ENCODE results near the gene SERINC5. TPM values are rescaled to one million over a fixed set of nuclear protein-coding genes. Genes with fewer than 3 reads are reported as not detected.

Gene SERINC5
- total RNA-seq, 4 donors from 2014 or later = 22.6 to 26.9 (median 24.8) TPM

DNA sequence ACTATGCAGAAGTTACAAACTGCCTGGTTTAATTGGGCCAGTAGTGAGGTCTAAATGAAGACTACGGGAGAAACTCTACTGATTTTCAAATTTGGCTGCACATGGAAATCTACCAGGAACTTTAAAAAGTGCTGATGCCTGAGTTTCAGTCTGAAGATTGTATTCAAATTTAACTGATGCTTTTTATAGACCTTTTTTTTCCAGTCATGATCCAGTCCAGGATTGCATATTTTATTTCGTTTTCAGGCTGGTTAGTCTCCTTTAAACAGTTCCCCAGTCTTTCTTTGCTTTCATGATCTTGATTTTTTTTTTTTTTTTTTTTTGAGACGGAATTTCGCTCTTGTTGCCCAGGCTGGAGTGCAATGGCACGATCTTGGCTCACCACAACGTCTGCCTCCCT lies 40.3 kb upstream of the SERINC5 start:
- no peaks in the 10 kb centered on the region for H3K4me1 ChIP-seq
- 75 to 77% methylated on average over 6 of the region's 6 CpGs for WGBS, 2 donors
- no peaks in the 10 kb centered on the region for H3K27me3 ChIP-seq
- H3K27ac ChIP-seq = no peak overlapping the region
- H3K4me3 ChIP-seq (replicated peaks in 1 of 3) = no peak overlapping the region
- no peak for DNase-seq
- intact Hi-C loops (cut with DNase I) = no loop called here
- no peaks in the 10 kb centered on the region for H3K9me3 ChIP-seq
- no peak for TF ChIP-seq POLR2A (IDR thresholded peaks at IDR 0.05)
- TF ChIP-seq, protein P1, sequence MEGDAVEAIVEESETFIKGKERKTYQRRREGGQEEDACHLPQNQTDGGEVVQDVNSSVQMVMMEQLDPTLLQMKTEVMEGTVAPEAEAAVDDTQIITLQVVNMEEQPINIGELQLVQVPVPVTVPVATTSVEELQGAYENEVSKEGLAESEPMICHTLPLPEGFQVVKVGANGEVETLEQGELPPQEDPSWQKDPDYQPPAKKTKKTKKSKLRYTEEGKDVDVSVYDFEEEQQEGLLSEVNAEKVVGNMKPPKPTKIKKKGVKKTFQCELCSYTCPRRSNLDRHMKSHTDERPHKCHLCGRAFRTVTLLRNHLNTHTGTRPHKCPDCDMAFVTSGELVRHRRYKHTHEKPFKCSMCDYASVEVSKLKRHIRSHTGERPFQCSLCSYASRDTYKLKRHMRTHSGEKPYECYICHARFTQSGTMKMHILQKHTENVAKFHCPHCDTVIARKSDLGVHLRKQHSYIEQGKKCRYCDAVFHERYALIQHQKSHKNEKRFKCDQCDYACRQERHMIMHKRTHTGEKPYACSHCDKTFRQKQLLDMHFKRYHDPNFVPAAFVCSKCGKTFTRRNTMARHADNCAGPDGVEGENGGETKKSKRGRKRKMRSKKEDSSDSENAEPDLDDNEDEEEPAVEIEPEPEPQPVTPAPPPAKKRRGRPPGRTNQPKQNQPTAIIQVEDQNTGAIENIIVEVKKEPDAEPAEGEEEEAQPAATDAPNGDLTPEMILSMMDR (IDR thresholded peaks at IDR 0.05) = no peak
- H3K36me3 ChIP-seq = no peaks in the 10 kb centered on the region

DNA sequence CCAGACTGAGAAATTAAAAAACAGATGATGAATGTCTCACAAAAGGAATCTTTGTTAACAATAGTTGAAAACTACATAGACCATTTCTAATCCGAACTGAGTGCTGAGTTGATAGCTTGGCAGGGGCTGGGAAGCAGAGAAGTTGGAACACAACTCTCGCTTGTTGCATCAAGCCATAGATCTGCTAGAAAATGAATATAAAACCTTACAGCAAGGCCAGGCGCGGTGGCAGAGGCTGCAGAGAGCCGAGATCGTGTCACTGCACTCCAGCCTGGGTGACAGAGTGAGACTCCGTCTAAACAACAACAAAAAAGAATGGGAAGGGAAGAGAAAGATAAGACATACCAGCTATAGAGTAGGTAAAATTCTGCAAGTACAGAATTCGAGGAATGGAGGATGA lies 35.9 kb upstream of the SERINC5 start:
- H3K36me3 ChIP-seq = no peaks in the 10 kb centered on the region
- intact Hi-C loops (cut with DNase I) = no loop called here
- no peaks in the 10 kb centered on the region for H3K27me3 ChIP-seq
- no peaks in the 10 kb centered on the region for H3K9me3 ChIP-seq
- H3K4me3 ChIP-seq (replicated peaks in 1 of 3) = no peak overlapping the region
- H3K4me1 ChIP-seq = no peaks in the 10 kb centered on the region
- H3K27ac ChIP-seq = no peak overlapping the region
- no peak for TF ChIP-seq POLR2A (IDR thresholded peaks at IDR 0.05)
- TF ChIP-seq, protein P1 (IDR thresholded peaks at IDR 0.05) = no peak
- DNase-seq = no peak
- WGBS, 2 donors = 85 to 86% methylated on average over 8 of the region's 8 CpGs

DNA sequence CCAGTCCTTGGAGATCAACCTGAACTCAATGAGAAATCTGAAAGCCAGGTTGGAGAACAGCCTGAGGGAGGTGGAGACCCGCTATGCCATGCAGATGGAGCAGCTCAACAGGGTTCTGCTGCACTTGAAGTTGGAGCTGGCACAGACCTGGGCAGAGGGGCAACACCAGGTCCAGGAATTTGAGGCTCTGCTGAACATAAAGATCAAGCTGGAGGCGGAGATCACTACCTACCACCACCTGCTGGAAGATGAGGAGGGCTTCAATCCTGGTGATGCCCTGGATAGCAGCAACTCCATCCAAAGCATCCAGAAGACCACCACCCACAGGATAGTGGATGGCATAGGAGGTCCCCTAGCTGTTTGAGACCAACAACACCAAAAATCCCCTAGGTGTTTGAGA lies 33.5 kb upstream of the SERINC5 start:
- no peaks in the 10 kb centered on the region for H3K4me1 ChIP-seq
- H3K9me3 ChIP-seq = no peaks in the 10 kb centered on the region
- no peak for TF ChIP-seq POLR2A (IDR thresholded peaks at IDR 0.05)
- TF ChIP-seq, protein P1 (IDR thresholded peaks at IDR 0.05) = no peak
- no peak overlapping the region for H3K4me3 ChIP-seq (replicated peaks in 1 of 3)
- no peaks in the 10 kb centered on the region for H3K36me3 ChIP-seq
- 86 to 96% methylated on average over 1 to 2 of the region's 2 CpGs for WGBS, 2 donors
- H3K27ac ChIP-seq = no peak overlapping the region
- no peak for DNase-seq
- no peaks in the 10 kb centered on the region for H3K27me3 ChIP-seq
- intact Hi-C loops (cut with DNase I) = no loop called here

DNA sequence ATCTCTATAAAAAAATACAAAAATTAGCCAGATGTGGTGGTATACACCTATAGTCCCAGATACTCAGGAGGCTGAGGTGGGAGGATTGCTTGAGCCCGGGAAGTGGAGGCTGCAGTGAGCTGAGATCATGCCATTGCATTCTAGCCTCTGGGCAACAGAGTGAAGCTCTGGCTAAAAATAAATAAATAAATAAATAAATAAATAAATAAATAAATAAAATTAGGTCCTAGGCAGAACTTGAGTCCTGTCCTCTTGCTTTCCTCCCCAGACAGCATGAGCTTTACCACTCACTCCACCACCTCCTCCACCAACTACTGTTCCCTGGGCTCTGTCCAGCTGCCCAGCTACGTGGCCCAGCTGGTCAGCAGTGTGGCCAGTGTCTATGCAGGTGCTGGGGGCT lies 32.3 kb upstream of the SERINC5 start:
- DNase-seq = no peak
- WGBS, 2 donors = 93 to 97% methylated on average over 2 of the region's 2 CpGs
- Histone ChIP-seq H3K4me3 (replicated peaks in 1 of 3) (no peak overlapping the region), H3K36me3 (no peaks in the 10 kb centered on the region), H3K27ac (no peak overlapping the region), H3K4me1 (no peaks in the 10 kb centered on the region), H3K9me3 (no peaks in the 10 kb centered on the region), H3K27me3 (no peaks in the 10 kb centered on the region)
- TF ChIP-seq, protein P1 (IDR thresholded peaks at IDR 0.05) = no peak
- TF ChIP-seq POLR2A (IDR thresholded peaks at IDR 0.05) = no peak
- intact Hi-C loops (cut with DNase I) = no loop called here

DNA sequence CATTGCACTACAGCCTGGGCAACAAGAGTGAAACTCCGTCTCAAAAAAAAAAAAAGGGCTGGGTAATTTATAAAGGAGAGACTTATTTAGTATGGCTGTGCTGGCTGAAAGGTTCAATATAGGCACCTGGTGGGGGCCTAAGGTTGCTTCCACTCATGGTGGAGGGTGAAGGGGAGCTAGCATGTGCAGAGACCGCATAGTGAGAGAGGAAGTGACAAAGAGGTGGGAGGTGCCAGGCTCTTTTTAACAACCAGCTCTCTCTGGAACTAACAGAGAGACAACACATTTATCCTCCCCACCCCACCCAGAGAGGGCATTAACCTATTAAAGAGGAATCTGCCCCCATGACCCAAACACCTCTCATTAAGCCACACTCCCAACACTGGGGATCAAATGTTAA lies 28.9 kb upstream of the SERINC5 start:
- no peaks in the 10 kb centered on the region for H3K27me3 ChIP-seq
- WGBS, 2 donors = 68 to 70% methylated on average over 2 of the region's 2 CpGs
- H3K36me3 ChIP-seq = no peaks in the 10 kb centered on the region
- TF ChIP-seq POLR2A (IDR thresholded peaks at IDR 0.05) = no peak
- TF ChIP-seq, protein P1 (IDR thresholded peaks at IDR 0.05) = no peak
- no peak overlapping the region for H3K4me3 ChIP-seq (replicated peaks in 1 of 3)
- DNase-seq = no peak
- H3K9me3 ChIP-seq = no peaks in the 10 kb centered on the region
- no peaks in the 10 kb centered on the region for H3K4me1 ChIP-seq
- no peak overlapping the region for H3K27ac ChIP-seq
- intact Hi-C loops (cut with DNase I) = no loop called here

Measured in thyroid gland (tissue), 4 donors.